ENCODE data around the gene ELL2. TPM values are rescaled to one million over a fixed set of nuclear protein-coding genes. Genes with fewer than 3 reads are reported as not detected.
A peak's percentile ranks its signal among the peaks of the same experiment; 100 is the strongest.

Gene ELL2
- total RNA-seq, 3 donors from 2014 or later: 95.7 to 211 (median 168) TPM

DNA sequence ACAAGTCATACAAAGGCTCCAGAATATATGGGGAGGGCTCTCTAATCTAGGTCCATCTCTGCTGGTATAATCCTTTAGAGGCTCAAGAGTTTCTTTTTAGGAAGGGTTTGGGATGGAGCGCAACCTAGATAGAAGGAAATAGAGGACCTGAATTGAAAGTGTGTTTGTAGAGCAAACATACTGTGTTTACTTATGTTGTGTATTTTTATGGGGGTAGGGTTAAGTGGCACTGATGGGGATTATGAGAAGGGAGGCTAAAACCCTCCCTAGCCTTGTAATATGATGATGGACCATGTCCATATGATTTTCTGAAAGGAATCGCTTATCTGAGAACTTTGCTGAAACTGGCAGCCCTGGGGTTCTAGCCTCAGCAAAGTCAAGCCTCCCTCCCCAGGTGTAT lies 4.4 kb upstream of the ELL2 start:
- no peak for DNase-seq (ENCODE audit: low spot score in 2 of 2)
- H3K36me3 ChIP-seq: no peaks in the 10 kb centered on the region
- TF ChIP-seq POLR2A (IDR thresholded peaks at IDR 0.05): no peak
- no peak for TF ChIP-seq CTCF (IDR thresholded peaks at IDR 0.05)
- TF ChIP-seq POLR2AphosphoS5 (IDR thresholded peaks at IDR 0.05): no peak
- H3K27me3 ChIP-seq: no peaks in the 10 kb centered on the region
- H3K27ac ChIP-seq: no peak overlapping the region
- intact Hi-C loops (cut with DNase I; ENCODE audit: low total_unique reads): no loop called here
- peaks cover 0 to 11% of the 10 kb centered on the region in 2 donors for H3K9me3 ChIP-seq
- no peak overlapping the region for H3K4me3 ChIP-seq
- no peaks in the 10 kb centered on the region for H3K4me1 ChIP-seq

DNA sequence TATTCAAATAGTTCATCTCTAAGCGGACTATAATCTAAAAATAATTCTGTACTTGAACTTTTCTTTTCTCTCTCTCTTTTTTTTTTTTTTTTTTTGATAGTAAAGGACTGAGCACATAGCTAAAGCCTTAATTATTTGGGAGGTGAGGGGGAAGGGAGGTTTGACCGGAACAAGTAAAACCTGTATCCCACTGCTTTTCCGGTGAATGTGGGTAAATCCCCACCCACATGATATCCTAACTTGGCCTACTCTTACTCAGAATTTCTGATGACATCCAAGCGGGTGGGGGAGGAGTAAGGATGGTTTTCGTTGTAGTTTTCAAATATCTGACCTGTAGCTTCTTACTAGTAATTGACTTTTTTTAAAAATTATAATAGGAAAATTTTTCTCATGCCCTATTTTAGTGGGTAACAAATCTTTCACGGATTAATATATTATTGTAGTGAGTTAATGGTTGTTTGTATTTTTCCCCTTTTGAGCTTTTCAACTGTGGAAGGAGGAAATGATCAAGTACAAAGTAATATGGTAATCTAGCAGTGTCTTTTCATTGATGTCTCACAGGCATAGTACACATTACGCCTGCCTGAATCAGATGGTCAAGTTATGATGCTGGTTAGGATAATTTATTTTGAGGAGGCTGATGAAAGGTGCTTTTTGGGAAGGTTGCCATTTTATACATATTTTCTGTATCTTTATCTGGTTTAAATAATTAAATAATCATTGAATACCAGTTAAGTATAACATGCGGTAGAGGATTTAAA lies 2.2 kb upstream of the ELL2 start:
- Histone ChIP-seq H3K27me3 (no peaks in the 10 kb centered on the region), H3K36me3 (no peaks in the 10 kb centered on the region), H3K9me3 (no peaks in the 10 kb centered on the region), H3K4me3 (no peak overlapping the region), H3K27ac (no peak overlapping the region), H3K4me1 (no peaks in the 10 kb centered on the region)
- DNase-seq (ENCODE audit: low spot score in 2 of 2): no peak
- TF ChIP-seq POLR2A (IDR thresholded peaks at IDR 0.05) (no peak), POLR2AphosphoS5 (IDR thresholded peaks at IDR 0.05) (no peak), CTCF (IDR thresholded peaks at IDR 0.05) (no peak)
- intact Hi-C loops (cut with DNase I; ENCODE audit: low total_unique reads): no loop called here

GRCh38 chr5:95962785-95963184 lies 1.1 kb upstream of the ELL2 start:
- H3K27me3 ChIP-seq: no peaks in the 10 kb centered on the region

DNA sequence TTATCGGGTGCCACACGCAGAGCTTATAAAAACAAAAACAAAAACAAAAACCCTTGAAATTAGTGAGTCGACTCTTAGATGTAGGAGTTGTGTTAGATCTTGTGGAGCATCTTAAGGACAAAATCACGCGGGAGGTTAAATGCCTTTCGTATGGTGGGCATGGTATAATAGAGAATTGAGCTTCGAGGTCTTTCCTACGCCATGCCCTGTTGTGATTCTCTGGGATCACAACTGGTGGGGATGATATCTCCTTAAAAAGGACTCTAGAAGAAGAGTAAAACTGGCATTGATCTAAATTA lies 773 bp upstream of the ELL2 start:
- no peak for DNase-seq (ENCODE audit: low spot score in 2 of 2)
- no peaks in the 10 kb centered on the region for H3K27me3 ChIP-seq
- intact Hi-C loops (cut with DNase I; ENCODE audit: low total_unique reads): no loop called here
- H3K4me1 ChIP-seq: no peaks in the 10 kb centered on the region
- H3K27ac ChIP-seq: peak overlapping the region; percentile 98 to 99
- H3K4me3 ChIP-seq: peak overlapping the region; percentile 79 to 95 (median 85)
- TF ChIP-seq POLR2A (IDR thresholded peaks at IDR 0.05) (no peak), POLR2AphosphoS5 (IDR thresholded peaks at IDR 0.05) (no peak), CTCF (IDR thresholded peaks at IDR 0.05) (no peak)
- H3K36me3 ChIP-seq: no peaks in the 10 kb centered on the region
- no peaks in the 10 kb centered on the region for H3K9me3 ChIP-seq

More at GRCh38 chr5:95962785-95963184, 1.1 kb upstream of the ELL2 start:
- intact Hi-C loops (cut with DNase I; ENCODE audit: low total_unique reads): no loop called here
- Histone ChIP-seq H3K27ac (peak overlapping the region; percentile 98 to 99), H3K4me1 (no peaks in the 10 kb centered on the region), H3K36me3 (no peaks in the 10 kb centered on the region), H3K9me3 (no peaks in the 10 kb centered on the region), H3K4me3 (peak overlapping the region; percentile 79 to 95 (median 85))
- DNase-seq (ENCODE audit: low spot score in 2 of 2): no peak
- TF ChIP-seq CTCF (IDR thresholded peaks at IDR 0.05): no peak
- TF ChIP-seq POLR2AphosphoS5 (IDR thresholded peaks at IDR 0.05): no peak
- no peak for TF ChIP-seq POLR2A (IDR thresholded peaks at IDR 0.05)

DNA sequence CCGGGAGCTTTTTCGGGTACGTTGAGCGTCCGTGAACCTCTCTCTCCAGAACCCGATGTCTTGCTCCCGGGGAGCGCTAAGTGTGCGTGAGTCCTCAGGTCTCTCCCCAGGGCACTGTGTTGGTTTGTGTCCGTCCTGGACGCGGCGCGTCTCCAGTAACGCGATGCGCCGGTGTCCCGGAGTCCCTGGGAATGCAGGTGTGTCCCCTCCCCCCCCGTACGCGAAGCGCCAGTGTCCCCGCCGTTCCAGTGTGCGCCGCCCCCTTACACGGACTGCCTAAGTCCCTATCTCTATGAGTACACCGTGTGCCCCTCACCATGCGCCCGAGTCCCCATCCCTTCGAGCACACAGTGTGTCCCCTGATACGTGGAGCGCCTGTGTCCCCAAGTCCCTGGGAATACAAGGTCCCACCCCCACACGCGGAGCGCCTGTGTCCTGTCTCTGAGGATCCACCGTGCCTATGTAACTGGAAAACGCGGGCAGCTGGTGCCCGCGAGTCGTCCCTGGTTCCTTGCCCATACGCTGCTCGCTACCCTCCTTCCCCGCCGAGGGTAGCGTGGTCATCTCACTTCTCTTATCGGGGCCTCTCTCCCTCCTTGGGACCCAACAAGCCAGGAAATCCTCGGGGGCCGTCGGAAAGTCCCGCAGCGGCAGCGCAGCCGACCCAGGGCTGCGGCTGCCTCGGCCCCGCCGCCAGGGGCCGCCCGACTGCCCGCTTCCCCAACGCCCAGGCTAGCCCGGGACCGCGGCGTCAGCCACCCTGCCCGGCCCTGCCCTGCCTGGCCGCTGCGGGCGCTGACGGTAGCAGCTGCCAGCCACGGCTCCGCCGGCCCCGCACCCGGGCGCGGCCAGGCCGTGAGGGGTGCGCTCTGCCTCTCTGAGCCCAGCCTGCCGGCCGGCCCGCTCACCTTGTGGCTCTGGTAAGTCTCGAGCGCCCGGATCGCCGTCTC lies 709 bp downstream of the ELL2 start:
- Histone ChIP-seq H3K4me1 (no peaks in the 10 kb centered on the region), H3K4me3 (peak overlapping the region; percentile 79 to 95 (median 85)), H3K27me3 (no peaks in the 10 kb centered on the region), H3K36me3 (no peaks in the 10 kb centered on the region), H3K9me3 (no peaks in the 10 kb centered on the region), H3K27ac (peak overlapping the region; percentile 98 to 99)
- TF ChIP-seq POLR2AphosphoS5 (IDR thresholded peaks at IDR 0.05) (peak in 2 of 3 donors; percentile 9 to 21), POLR2A (IDR thresholded peaks at IDR 0.05) (no peak), CTCF (IDR thresholded peaks at IDR 0.05) (peak in 2 of 3 donors; percentile 31 to 83)
- intact Hi-C loops (cut with DNase I; ENCODE audit: low total_unique reads): no loop called here
- DNase-seq (ENCODE audit: low spot score in 2 of 2): peak; percentile 67 to 82
